Endodermal cell (in vitro differentiated cells): ENCODE data around the gene TGFBR3. TPM values are rescaled to one million over a fixed set of nuclear protein-coding genes. Genes with fewer than 3 reads are reported as not detected.

Experiments used
- DNase-seq: peaks from one replicate; pipeline ENCODE4 v3.0.0-alpha.2; 2017
- H3K27ac ChIP-seq: 2 replicates; pipeline ENCODE4 v1.5.1; 2013; ENCODE audit warnings: mild to moderate bottlenecking, low read depth, low read length, moderate library complexity
- H3K27me3 ChIP-seq: 2 replicates; pipeline ENCODE4 v1.6.1; 2013; ENCODE audit warnings: mild to moderate bottlenecking, low read length, moderate library complexity; ENCODE audit not compliant: insufficient read depth, control insufficient read depth, poor library complexity, severe bottlenecking
- H3K36me3 ChIP-seq: 2 replicates; pipeline ENCODE4 v1.7.0; 2013; ENCODE audit warnings: mild to moderate bottlenecking, low read length, moderate library complexity; ENCODE audit not compliant: control insufficient read depth, insufficient read depth
- H3K4me1 ChIP-seq: one replicate; pipeline ENCODE4 v1.7.0; 2013; ENCODE audit warnings: low read length; ENCODE audit not compliant: control insufficient read depth, insufficient read depth
- H3K4me3 ChIP-seq: 2 replicates; pipeline ENCODE4 v1.5.1; 2013; ENCODE audit warnings: mild to moderate bottlenecking, low read length, moderate library complexity
- H3K9ac ChIP-seq: 2 replicates; pipeline ENCODE4 v1.6.1; 2013; ENCODE audit warnings: mild to moderate bottlenecking, low read length, moderate library complexity; ENCODE audit not compliant: poor library complexity, severe bottlenecking; ENCODE audit errors: extremely low read depth
- H3K9me3 ChIP-seq: 2 replicates; pipeline ENCODE4 v1.6.1; 2013; ENCODE audit warnings: mild to moderate bottlenecking, low read length, moderate library complexity; ENCODE audit not compliant: control insufficient read depth
- H3K27ac Mint-ChIP-seq: 2 replicates; pipeline ENCODE4 v1.8.0; 2020; ENCODE audit warnings: mixed read lengths
- H3K27me3 Mint-ChIP-seq: 2 replicates; pipeline ENCODE4 v1.8.0; 2021; ENCODE audit warnings: mild to moderate bottlenecking, mixed read lengths; ENCODE audit not compliant: insufficient read depth
- H3K36me3 Mint-ChIP-seq: 2 replicates; pipeline ENCODE4 v1.8.0; 2020; ENCODE audit warnings: low read depth, mixed read lengths
- H3K4me1 Mint-ChIP-seq: 2 replicates; pipeline ENCODE4 v1.8.0; 2020; ENCODE audit warnings: mixed read lengths
- H3K4me3 Mint-ChIP-seq: 2 replicates; pipeline ENCODE4 v1.8.0; 2020; ENCODE audit warnings: mild to moderate bottlenecking, moderate library complexity, mixed read lengths
- H3K9me3 Mint-ChIP-seq: 2 replicates; pipeline ENCODE4 v1.8.0; 2020; ENCODE audit warnings: mild to moderate bottlenecking, mixed read lengths
- WGBS, 2 experiments: methylation state at CpG; one replicate each; pipeline versions ENCODE4 v1.1.5 to v1.1.7; 2013; ENCODE audit warnings: missing lambda C conversion rate in 2 of 2, mixed read lengths in 1 of 2; ENCODE audit not compliant: insufficient coverage in 1 of 2, insufficient read length in 1 of 2; 5-methylcytosine and 5-hydroxymethylcytosine counted together
- total RNA-seq, 2 donors: library from RNA; stranded (reverse); fragmentation: NEBNext Ultra II Directional in 1 of 2; extraction: Animal tissue kit (Norgen Biotek cat#: 25700) in 1 of 2; gene quantifications; 2 replicates in 1 of 2; 3 replicates in 1 of 2; pipeline ENCODE4 v1.2.1, GENCODE V29; 2021
- TF ChIP-seq, protein P1 (sequence below): fragments of 200-600 bp; sonication (generic); conservative IDR thresholded peaks from 2 replicates; pipeline ENCODE4 v1.5.0; 2021; ENCODE audit warnings: antibody characterized with exemption, mild to moderate bottlenecking

Gene TGFBR3
- total RNA-seq, 2 donors from 2014 or later = 8.1 to 8.5 TPM

DNA sequence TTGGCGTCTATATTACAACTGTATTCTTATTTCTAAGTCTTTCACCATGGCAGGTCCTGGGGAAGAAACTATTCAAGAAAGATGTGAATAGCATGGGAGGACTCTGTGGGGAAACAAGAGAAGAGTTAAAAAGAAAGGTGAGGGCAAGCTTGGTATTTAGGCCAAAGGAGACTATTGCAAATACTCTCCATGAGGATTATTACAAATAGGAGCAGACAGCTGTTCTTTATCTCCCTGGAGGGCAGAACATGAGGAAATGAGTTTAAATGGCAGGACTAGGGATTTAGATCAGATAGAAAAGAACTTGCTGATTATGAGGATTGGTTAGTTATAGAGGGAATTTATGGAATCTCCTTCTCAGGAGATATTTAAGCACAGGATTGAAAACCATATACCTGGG, 198.5 kb downstream of the TGFBR3 start:
- TF ChIP-seq, protein P1, sequence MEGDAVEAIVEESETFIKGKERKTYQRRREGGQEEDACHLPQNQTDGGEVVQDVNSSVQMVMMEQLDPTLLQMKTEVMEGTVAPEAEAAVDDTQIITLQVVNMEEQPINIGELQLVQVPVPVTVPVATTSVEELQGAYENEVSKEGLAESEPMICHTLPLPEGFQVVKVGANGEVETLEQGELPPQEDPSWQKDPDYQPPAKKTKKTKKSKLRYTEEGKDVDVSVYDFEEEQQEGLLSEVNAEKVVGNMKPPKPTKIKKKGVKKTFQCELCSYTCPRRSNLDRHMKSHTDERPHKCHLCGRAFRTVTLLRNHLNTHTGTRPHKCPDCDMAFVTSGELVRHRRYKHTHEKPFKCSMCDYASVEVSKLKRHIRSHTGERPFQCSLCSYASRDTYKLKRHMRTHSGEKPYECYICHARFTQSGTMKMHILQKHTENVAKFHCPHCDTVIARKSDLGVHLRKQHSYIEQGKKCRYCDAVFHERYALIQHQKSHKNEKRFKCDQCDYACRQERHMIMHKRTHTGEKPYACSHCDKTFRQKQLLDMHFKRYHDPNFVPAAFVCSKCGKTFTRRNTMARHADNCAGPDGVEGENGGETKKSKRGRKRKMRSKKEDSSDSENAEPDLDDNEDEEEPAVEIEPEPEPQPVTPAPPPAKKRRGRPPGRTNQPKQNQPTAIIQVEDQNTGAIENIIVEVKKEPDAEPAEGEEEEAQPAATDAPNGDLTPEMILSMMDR = no peak
- H3K27ac Mint-ChIP-seq = no peak overlapping the region
- no peaks in the 10 kb centered on the region for H3K27me3 Mint-ChIP-seq
- no peaks in the 10 kb centered on the region for H3K36me3 Mint-ChIP-seq
- H3K9me3 ChIP-seq = no peaks in the 10 kb centered on the region
- no peak overlapping the region for H3K9ac ChIP-seq
- no peaks in the 10 kb centered on the region for H3K9me3 Mint-ChIP-seq
- 100% methylated on average over 1 of the region's 1 CpG; no CpG with 5 or more reads in 1 of the 2 experiments for WGBS, 2 experiments
- H3K4me3 ChIP-seq = no peak overlapping the region
- H3K27me3 ChIP-seq = no peaks in the 10 kb centered on the region
- no peak overlapping the region for H3K27ac ChIP-seq
- H3K4me1 Mint-ChIP-seq = peaks cover 35% of the 10 kb centered on the region
- no peaks in the 10 kb centered on the region for H3K36me3 ChIP-seq
- peaks cover 13% of the 10 kb centered on the region for H3K4me1 ChIP-seq
- no peak overlapping the region for H3K4me3 Mint-ChIP-seq
- DNase-seq = no peak

DNA sequence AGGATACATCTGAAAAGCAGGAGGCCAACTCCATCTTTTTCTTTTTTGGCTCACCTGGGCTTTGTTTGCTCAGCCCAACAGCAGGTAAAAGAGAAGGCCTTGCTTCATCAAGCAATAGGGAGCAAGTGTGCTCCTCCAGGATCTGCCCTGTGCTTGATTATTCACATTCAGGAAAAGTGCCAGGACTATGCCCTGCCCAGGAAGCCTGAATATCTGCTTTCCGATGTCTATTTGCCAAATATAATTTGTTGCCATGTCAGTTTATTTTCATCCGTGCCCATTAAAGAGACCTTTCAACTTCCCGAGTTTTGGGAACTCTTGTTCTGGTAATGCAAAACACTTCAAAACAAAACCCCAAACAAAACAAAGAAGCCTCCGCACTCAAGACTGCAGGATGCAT, 200.0 kb downstream of the TGFBR3 start:
- TF ChIP-seq, protein P1 = no peak
- H3K27ac Mint-ChIP-seq = no peak overlapping the region
- Histone ChIP-seq H3K4me1 (peaks cover 13% of the 10 kb centered on the region), H3K9ac (no peak overlapping the region), H3K27ac (no peak overlapping the region), H3K9me3 (no peaks in the 10 kb centered on the region), H3K4me3 (no peak overlapping the region), H3K27me3 (no peaks in the 10 kb centered on the region), H3K36me3 (no peaks in the 10 kb centered on the region)
- peaks cover 35% of the 10 kb centered on the region for H3K4me1 Mint-ChIP-seq
- no peak for DNase-seq
- no peaks in the 10 kb centered on the region for H3K27me3 Mint-ChIP-seq
- H3K4me3 Mint-ChIP-seq = no peak overlapping the region
- WGBS, 2 experiments = 94 to 100% methylated on average over 2 to 4 of the region's 4 CpGs
- no peaks in the 10 kb centered on the region for H3K36me3 Mint-ChIP-seq
- H3K9me3 Mint-ChIP-seq = no peaks in the 10 kb centered on the region

DNA sequence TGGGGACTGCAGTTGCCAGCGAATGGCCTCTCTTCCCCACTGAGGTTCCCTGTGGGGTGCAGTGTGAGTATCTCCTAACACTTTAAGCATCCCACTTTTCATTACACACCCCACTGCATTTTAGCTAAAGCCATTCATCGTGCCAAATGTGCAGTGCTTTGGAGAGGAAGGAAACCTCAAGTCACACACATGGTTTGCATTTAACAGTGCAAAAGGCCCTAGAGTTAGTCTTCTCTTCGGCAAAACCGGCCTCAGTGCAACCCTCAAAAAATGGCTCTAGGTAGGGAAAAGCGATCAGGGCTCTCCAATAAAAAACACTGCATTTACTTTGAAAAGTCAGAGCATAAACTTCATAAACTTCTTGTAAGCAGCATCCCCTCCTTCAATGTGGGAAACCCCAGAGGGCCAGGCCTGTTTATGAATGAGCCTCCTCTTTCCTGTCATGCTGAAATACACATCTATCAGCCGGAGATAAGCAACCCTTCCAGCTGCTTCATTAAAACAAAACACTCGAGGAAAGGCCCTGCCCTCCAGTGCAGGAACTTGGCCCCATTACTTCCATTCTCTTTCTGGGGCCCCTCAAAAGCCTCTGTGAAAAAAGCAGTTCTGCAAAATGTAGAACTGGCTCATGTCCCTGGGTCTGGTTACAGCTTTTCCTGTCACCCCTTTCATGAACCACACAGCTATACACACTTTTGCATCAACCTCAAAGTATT, 201.3 kb downstream of the TGFBR3 start:
- Histone ChIP-seq H3K36me3 (no peaks in the 10 kb centered on the region), H3K9me3 (no peaks in the 10 kb centered on the region), H3K27me3 (no peaks in the 10 kb centered on the region), H3K27ac (peak overlapping the region; percentile 6), H3K9ac (no peak overlapping the region), H3K4me1 (peaks cover 13% of the 10 kb centered on the region), H3K4me3 (no peak overlapping the region)
- H3K36me3 Mint-ChIP-seq = no peaks in the 10 kb centered on the region
- TF ChIP-seq, protein P1 = no peak
- no peak overlapping the region for H3K4me3 Mint-ChIP-seq
- peaks cover 35% of the 10 kb centered on the region for H3K4me1 Mint-ChIP-seq
- no peak overlapping the region for H3K27ac Mint-ChIP-seq
- H3K27me3 Mint-ChIP-seq = no peaks in the 10 kb centered on the region
- H3K9me3 Mint-ChIP-seq = no peaks in the 10 kb centered on the region
- 50 to 81% methylated on average over 1 to 7 of the region's 7 CpGs for WGBS, 2 experiments
- no peak for DNase-seq
